ENCODE measurements around the gene METTL25B. TPM values are rescaled to one million over a fixed set of nuclear protein-coding genes. Genes with fewer than 3 reads are reported as not detected.

Gene METTL25B
- total and polyA plus RNA-seq, 9 donors, result 13.9 to 24.7 (median 18.2) TPM

DNA sequence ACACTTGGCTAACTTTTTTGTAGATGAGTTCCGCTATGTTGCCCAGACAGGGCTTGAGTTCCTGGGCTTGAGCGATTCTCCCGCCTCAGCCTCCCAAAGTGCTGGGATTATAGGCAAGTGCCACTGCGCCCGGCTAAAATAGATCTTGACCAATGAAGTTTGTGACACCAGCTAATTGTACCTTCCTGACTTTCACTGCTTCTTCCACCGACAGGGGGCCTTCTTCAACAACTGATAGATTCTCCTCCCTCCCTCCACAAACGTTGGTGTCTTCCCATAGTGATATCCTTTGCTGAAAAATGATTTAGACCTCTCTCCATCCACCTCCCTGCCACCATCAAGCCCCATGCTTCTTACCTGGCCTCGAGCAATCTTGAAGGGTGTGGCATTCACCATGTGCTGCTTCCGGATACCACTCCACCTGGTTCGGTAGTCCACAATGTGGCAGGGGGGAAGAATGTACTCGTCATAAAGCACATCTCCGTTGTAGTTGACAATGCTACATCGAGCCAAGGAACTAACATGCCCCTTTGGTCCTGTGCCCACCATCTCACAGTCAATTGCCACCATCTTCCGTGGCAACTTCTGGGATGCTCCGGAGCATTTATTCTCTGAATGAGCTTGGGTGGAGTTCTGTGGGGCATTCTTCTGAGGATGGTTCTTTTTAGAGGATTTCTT is 1.6 kb upstream of the METTL25B start:
- no peaks in the 10 kb centered on the region for H3K9me3 ChIP-seq (replicated peaks; ENCODE audit: control insufficient read depth, low read depth, low read length)
- no peaks in the 10 kb centered on the region for H3K27me3 ChIP-seq (ENCODE audit: control insufficient read depth, insufficient read depth, low read length)
- no peak overlapping the region for H3K27ac ChIP-seq (ENCODE audit: low read length)
- H3K4me1 ChIP-seq (ENCODE audit: control insufficient read depth, insufficient read depth, low read length), result peaks cover 37% of the 10 kb centered on the region
- WGBS (ENCODE audit: insufficient coverage), result 28% methylated on average over 9 of the region's 15 CpGs
- H3K36me3 ChIP-seq (ENCODE audit: control insufficient read depth, insufficient read depth, low read length), result peaks cover 36% of the 10 kb centered on the region
- H3K4me3 ChIP-seq (ENCODE audit: low read length), result no peak overlapping the region
- DNase-seq, result peak; percentile 74

DNA sequence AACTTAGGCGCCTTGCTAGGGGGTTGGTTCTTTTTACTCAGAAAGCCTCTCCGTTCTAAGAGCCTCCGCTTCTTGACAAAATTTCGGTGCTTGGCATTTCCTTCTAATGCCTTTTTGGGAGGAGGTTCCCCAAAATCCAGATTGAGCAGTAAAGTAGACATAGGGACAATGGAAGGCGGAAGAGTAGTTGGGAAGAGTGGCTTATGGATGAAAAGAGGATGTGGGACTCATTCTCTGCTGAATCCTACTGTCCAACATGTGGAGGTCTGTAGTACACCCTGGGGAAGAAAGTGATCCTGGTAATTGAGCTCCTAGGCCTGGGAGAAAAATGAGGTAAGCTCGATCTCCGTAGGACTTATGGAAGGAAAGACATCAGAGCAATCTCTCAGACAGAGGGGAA is 777 bp upstream of the METTL25B start:
- WGBS (ENCODE audit: insufficient coverage), result 44% methylated on average over 6 of the region's 7 CpGs
- DNase-seq, result no peak
- peak overlapping the region; percentile 92 for H3K4me3 ChIP-seq (ENCODE audit: low read length)
- H3K36me3 ChIP-seq (ENCODE audit: control insufficient read depth, insufficient read depth, low read length), result peaks cover 35% of the 10 kb centered on the region
- no peaks in the 10 kb centered on the region for H3K27me3 ChIP-seq (ENCODE audit: control insufficient read depth, insufficient read depth, low read length)
- H3K27ac ChIP-seq (ENCODE audit: low read length), result peak overlapping the region; percentile 99
- no peaks in the 10 kb centered on the region for H3K9me3 ChIP-seq (replicated peaks; ENCODE audit: control insufficient read depth, low read depth, low read length)
- H3K4me1 ChIP-seq (ENCODE audit: control insufficient read depth, insufficient read depth, low read length), result peaks cover 37% of the 10 kb centered on the region

DNA sequence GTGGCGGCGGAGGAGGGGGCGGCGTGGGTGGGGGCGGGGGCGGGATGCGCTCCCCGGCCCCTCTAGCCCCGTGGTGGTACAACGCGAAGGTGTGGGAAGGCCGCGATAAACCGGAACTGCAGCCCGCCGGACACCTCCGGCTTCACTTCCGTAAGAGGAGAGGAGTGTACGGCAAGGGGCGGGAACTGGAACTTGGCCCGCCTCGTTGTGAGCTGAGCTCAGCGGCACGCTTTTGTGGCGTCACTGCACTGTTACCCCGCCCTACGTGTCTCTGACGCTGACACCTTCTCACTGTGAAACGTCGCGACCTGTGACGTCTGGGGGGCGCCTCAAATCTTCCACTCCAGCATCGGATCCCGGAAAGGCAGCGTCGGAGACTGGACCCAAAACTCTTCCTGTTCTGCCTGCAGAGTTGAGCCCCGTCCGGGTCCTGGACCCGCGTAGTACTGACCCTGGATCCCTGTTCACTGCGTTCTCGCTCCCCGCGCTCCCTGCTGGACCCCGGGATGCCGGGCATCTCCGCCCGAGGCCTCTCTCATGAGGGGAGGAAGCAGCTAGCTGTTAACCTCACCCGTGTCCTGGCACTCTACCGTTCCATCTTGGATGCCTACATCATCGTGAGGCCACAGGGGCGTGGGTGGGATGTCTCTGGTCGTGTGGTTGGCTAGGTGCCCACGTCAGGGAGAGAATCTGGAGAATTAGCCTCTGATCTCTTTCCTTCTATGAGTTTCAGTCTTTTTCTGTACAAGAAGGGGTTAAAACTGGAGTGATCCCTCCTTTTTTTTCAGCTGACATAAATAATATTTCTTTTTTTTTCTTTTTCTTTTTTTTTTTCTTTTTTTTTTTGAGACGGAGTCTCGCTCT is 562 bp downstream of the METTL25B start, which contains the start of gene ISG20L2:
Gene ISG20L2, minus strand, starts transcription at position 168 of the 864 bp plus-strand sequence. CDS start 1,114 bp downstream, outside the sequence.
- Histone ChIP-seq H3K27me3 (ENCODE audit: control insufficient read depth, insufficient read depth, low read length) (no peaks in the 10 kb centered on the region), H3K36me3 (ENCODE audit: control insufficient read depth, insufficient read depth, low read length) (peaks cover 34% of the 10 kb centered on the region), H3K27ac (ENCODE audit: low read length) (peak within 1 kb of the TSS; percentile 99), H3K4me3 (ENCODE audit: low read length) (peak within 1 kb of the TSS; percentile 92), H3K9me3 (replicated peaks; ENCODE audit: control insufficient read depth, low read depth, low read length) (no peaks in the 10 kb centered on the region), H3K4me1 (ENCODE audit: control insufficient read depth, insufficient read depth, low read length) (peaks cover 37% of the 10 kb centered on the region)
- WGBS (ENCODE audit: insufficient coverage), result under 1% methylated on average over 30 of the region's 57 CpGs
- DNase-seq, result peak; percentile 99

DNA sequence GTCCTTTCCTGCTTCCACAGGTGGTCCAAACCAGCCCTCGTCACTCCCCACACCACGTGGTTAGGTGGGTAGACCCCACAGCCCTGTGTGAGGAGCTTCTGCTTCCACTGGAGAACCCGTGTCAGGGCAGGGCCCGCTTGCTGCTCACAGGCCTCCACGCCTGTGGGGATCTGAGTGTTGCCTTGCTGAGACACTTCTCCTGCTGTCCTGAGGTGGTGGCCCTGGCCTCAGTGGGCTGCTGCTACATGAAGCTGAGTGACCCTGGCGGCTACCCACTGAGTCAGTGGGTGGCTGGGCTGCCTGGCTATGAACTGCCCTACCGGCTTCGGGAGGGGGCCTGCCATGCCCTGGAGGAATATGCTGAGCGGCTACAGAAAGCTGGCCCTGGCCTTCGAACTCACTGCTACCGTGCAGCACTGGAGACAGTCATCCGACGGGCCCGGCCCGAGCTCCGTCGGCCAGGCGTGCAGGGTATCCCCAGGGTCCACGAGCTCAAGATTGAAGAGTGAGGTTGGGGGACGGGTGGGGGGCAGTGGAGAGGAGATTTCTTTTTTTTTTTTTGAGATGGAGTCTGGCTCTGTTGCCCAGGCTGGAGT is 5.8 kb downstream of the METTL25B start:
- WGBS (ENCODE audit: insufficient coverage), result 93% methylated on average over 18 of the region's 20 CpGs
- H3K27ac ChIP-seq (ENCODE audit: low read length), result no peak overlapping the region
- no peak overlapping the region for H3K4me3 ChIP-seq (ENCODE audit: low read length)
- H3K9me3 ChIP-seq (replicated peaks; ENCODE audit: control insufficient read depth, low read depth, low read length), result no peaks in the 10 kb centered on the region
- peaks cover 50% of the 10 kb centered on the region for H3K36me3 ChIP-seq (ENCODE audit: control insufficient read depth, insufficient read depth, low read length)
- no peak for DNase-seq
- H3K27me3 ChIP-seq (ENCODE audit: control insufficient read depth, insufficient read depth, low read length), result no peaks in the 10 kb centered on the region
- peaks cover 7% of the 10 kb centered on the region for H3K4me1 ChIP-seq (ENCODE audit: control insufficient read depth, insufficient read depth, low read length)

DNA sequence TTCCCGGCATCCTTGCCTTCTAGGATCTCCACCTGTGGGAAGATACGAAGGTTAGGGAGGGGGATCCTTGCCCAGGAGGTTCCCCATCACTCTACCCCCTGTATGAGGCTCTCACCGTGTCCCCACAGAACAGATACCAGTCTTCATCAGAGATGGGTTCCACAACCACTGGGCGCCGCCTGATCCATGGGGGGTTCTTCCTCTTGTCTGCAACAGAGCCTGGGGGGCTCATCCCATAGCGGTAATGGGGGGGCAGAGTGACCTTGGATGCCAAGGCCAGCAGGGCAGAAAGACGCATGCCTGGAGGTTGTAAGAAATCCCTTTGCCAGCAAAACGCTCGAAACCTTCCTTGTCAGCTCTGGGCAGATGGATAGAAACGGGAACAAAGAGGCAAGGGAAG is 10.1 kb downstream of the METTL25B start:
- no peak overlapping the region for H3K27ac ChIP-seq (ENCODE audit: low read length)
- H3K4me3 ChIP-seq (ENCODE audit: low read length), result no peak overlapping the region
- WGBS (ENCODE audit: insufficient coverage), result 96% methylated on average over 4 of the region's 10 CpGs
- H3K36me3 ChIP-seq (ENCODE audit: control insufficient read depth, insufficient read depth, low read length), result peaks cover 61% of the 10 kb centered on the region
- no peaks in the 10 kb centered on the region for H3K9me3 ChIP-seq (replicated peaks; ENCODE audit: control insufficient read depth, low read depth, low read length)
- H3K27me3 ChIP-seq (ENCODE audit: control insufficient read depth, insufficient read depth, low read length), result no peaks in the 10 kb centered on the region
- no peak for DNase-seq
- peaks cover 13% of the 10 kb centered on the region for H3K4me1 ChIP-seq (ENCODE audit: control insufficient read depth, insufficient read depth, low read length)

DNA sequence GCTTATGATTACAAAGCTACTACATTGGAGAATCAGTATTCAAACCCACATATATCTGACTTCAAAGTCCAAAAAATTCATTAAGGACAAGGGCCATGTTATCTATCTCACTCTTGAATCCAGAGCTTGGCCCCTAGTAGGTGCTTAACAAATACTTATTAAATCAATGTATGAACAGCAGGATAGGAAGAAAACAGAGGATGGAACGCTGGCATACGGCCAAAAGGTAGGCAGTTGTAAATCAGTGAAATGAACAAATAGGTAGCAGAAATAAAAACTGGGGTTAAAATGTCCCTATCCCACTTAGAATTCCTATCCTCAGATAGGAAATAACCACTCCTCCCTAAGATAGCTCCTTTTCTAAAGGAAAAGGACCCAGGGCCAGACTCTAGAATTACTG is 10.6 kb downstream of the METTL25B start:
- DNase-seq, result no peak
- Histone ChIP-seq H3K4me3 (ENCODE audit: low read length) (no peak overlapping the region), H3K27ac (ENCODE audit: low read length) (no peak overlapping the region), H3K4me1 (ENCODE audit: control insufficient read depth, insufficient read depth, low read length) (peaks cover 13% of the 10 kb centered on the region), H3K27me3 (ENCODE audit: control insufficient read depth, insufficient read depth, low read length) (no peaks in the 10 kb centered on the region), H3K9me3 (replicated peaks; ENCODE audit: control insufficient read depth, low read depth, low read length) (no peaks in the 10 kb centered on the region), H3K36me3 (ENCODE audit: control insufficient read depth, insufficient read depth, low read length) (peaks cover 62% of the 10 kb centered on the region)
- no CpG with 5 or more reads among the region's 2 CpGs for WGBS (ENCODE audit: insufficient coverage)

DNA sequence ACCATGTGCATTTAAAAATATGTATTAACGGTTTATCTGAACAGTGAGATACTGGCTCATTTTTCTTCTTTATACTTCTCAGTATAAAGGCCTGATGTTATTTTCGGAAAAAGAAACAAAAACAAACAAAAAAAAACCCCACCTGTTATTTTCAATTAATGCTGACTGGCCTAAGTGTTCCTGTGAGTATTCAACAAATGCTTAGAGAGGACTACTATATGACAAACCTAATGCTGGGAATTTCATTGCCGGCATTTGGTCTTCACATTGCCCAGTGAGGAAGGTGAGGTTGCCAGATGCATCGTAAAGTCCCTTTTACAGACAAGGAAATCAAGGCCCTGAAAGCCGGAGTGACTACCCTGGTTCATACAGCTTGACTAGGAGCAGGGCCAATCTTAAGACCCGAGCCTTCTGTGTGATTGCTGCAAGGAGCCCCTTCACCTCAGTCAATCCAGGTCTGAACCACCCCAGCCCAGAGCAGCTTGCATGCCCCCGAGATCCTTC is 12.0 kb downstream of the METTL25B start:
- Histone ChIP-seq H3K4me1 (ENCODE audit: control insufficient read depth, insufficient read depth, low read length) (peaks cover 14% of the 10 kb centered on the region), H3K27me3 (ENCODE audit: control insufficient read depth, insufficient read depth, low read length) (no peaks in the 10 kb centered on the region), H3K9me3 (replicated peaks; ENCODE audit: control insufficient read depth, low read depth, low read length) (no peaks in the 10 kb centered on the region), H3K36me3 (ENCODE audit: control insufficient read depth, insufficient read depth, low read length) (peaks cover 70% of the 10 kb centered on the region), H3K27ac (ENCODE audit: low read length) (peak overlapping the region; percentile 72), H3K4me3 (ENCODE audit: low read length) (peak overlapping the region; percentile 74)
- 0% methylated on average over 2 of the region's 7 CpGs for WGBS (ENCODE audit: insufficient coverage)
- DNase-seq, result no peak

DNA sequence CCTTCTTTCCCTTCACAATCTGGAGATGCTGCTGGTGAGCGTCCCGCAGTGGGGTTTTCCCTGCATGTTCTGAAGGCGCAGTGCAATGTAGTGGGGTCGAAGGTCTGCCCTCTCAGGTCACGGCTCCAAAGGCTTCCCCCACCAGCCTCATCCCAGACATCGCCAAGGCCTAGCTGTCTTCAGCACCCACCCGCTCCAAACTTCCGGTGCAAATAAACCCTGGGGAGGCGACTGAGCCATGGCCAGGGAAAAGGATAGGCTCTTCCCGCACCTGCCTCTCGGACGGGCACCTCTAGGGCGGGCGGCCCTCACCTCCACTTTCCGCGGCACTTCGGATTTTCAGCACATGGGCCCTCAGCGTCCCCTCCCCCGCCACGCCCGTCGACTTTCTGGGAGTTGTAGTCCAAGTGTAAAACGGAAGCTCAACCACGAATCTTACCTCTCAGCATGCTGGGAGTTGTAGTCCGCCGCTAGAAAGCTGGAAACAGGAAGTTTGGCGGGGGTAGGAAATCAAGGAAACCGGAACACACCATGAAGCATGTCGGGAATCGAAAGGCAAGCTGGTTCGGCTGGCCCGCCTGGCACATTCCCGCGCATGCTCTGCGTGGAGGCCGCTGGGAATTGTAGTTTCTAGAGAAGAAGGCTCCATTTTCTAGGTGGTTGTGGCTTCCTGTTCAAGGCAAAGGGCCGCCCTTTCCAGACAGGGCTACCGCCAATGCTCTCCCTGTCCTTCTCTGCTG is 12.6 kb downstream of the METTL25B start, which contains the start of gene MRPL24:
Gene MRPL24, minus strand, starts transcription at position 348 of the 740 bp plus-strand sequence. CDS start 2,384 bp downstream, outside the sequence.
- peak within 1 kb of the TSS; percentile 90 for H3K27ac ChIP-seq (ENCODE audit: low read length)
- peak within 1 kb of the TSS; percentile 74 for H3K4me3 ChIP-seq (ENCODE audit: low read length)
- H3K4me1 ChIP-seq (ENCODE audit: control insufficient read depth, insufficient read depth, low read length), result peaks cover 20% of the 10 kb centered on the region
- peaks cover 69% of the 10 kb centered on the region for H3K36me3 ChIP-seq (ENCODE audit: control insufficient read depth, insufficient read depth, low read length)
- DNase-seq, result peak; percentile 100
- no peaks in the 10 kb centered on the region for H3K27me3 ChIP-seq (ENCODE audit: control insufficient read depth, insufficient read depth, low read length)
- 0% methylated on average over 21 of the region's 38 CpGs for WGBS (ENCODE audit: insufficient coverage)
- H3K9me3 ChIP-seq (replicated peaks; ENCODE audit: control insufficient read depth, low read depth, low read length), result no peaks in the 10 kb centered on the region

DNA sequence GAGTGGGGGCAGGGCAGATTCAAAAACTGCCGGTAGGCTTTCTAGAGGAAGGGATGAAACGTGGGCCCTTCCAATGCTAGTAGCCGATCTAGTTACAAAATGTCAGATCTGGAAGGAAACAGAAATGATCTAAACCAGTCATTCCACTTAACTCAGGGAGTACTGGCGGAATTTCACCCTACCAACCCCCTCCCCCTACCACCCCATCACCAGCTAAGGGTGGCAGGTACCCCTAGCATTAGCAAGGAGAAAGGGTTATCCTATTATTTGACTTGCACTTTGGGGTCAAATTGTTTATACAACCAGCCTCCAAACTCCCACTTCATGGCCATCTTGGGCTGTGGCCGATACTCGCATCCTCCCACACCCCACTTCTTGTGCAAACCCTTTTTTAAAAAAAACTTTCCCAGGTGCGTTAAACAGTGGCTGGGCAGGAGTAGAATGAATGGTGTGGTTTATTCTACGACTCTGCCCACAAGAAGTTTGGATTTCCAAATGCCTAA is 13.3 kb downstream of the METTL25B start:
- Histone ChIP-seq H3K4me3 (ENCODE audit: low read length) (peak overlapping the region; percentile 26), H3K27ac (ENCODE audit: low read length) (peak overlapping the region; percentile 90), H3K27me3 (ENCODE audit: control insufficient read depth, insufficient read depth, low read length) (no peaks in the 10 kb centered on the region), H3K4me1 (ENCODE audit: control insufficient read depth, insufficient read depth, low read length) (peaks cover 26% of the 10 kb centered on the region), H3K36me3 (ENCODE audit: control insufficient read depth, insufficient read depth, low read length) (peaks cover 64% of the 10 kb centered on the region), H3K9me3 (replicated peaks; ENCODE audit: control insufficient read depth, low read depth, low read length) (no peaks in the 10 kb centered on the region)
- WGBS (ENCODE audit: insufficient coverage), result no CpG with 5 or more reads among the region's 8 CpGs
- no peak for DNase-seq
